ENCODE results near the gene LAMC1. TPM values are rescaled to one million over a fixed set of nuclear protein-coding genes. Genes with fewer than 3 reads are reported as not detected.

Gene LAMC1
- polyA plus RNA-seq, 1 donor from 2014 or later = 4.2 TPM

GRCh38 chr1:183000167-183000962, 22.9 kb upstream of the LAMC1 start:
- Histone ChIP-seq H3F3A (ENCODE audit: insufficient read depth, low read length, poor library complexity, severe bottlenecking) (no peaks in the 10 kb centered on the region), H3K36me3 (ENCODE audit: insufficient read depth, low read length) (no peaks in the 10 kb centered on the region), H3K4me2 (ENCODE audit: low read length) (no peak overlapping the region), H3K79me2 (replicated peaks; ENCODE audit: insufficient read depth, low read length) (no peaks in the 10 kb centered on the region), H4K20me1 (ENCODE audit: insufficient read depth) (no peaks in the 10 kb centered on the region), H3K9ac (ENCODE audit: low read length) (no peak overlapping the region), H3K9me2 (ENCODE audit: insufficient read depth, low read length) (no peaks in the 10 kb centered on the region), H2AFZ (ENCODE audit: low read depth, low read length) (no peak overlapping the region), H3K4me3 (ENCODE audit: low read length) (no peak overlapping the region), H3K27ac (ENCODE audit: low read length) (no peak overlapping the region), H3K27me3 (ENCODE audit: insufficient read depth, low read depth, low read length) (no peaks in the 10 kb centered on the region), H3K9me3 (ENCODE audit: low read length) (no peaks in the 10 kb centered on the region)
- TF ChIP-seq RAD21 (conservative IDR thresholded peaks at IDR 0.05) = no peak
- no peak for TF ChIP-seq EZH2 (IDR thresholded peaks at IDR 0.05; ENCODE audit: borderline replicate concordance, insufficient read depth, low read length, poor library complexity, severe bottlenecking)
- no peak for TF ChIP-seq MXI1 (conservative IDR thresholded peaks at IDR 0.05; ENCODE audit: poor library complexity, severe bottlenecking)
- no peak for TF ChIP-seq POLR2AphosphoS5 (IDR thresholded peaks at IDR 0.05)
- no peak for TF ChIP-seq REST (IDR thresholded peaks at IDR 0.05; ENCODE audit: borderline replicate concordance)
- no peak for TF ChIP-seq CTCF (IDR thresholded peaks at IDR 0.05; ENCODE audit: poor library complexity, severe bottlenecking)
- no peak for TF ChIP-seq TAF1 (IDR thresholded peaks at IDR 0.05; ENCODE audit: low read depth)
- TF ChIP-seq EP300 (conservative IDR thresholded peaks at IDR 0.05; ENCODE audit: poor library complexity, severe bottlenecking) = no peak
- TF ChIP-seq SMC3 (conservative IDR thresholded peaks at IDR 0.05; ENCODE audit: poor library complexity) = no peak

- no peaks in the 10 kb centered on the region for H3K9me2 ChIP-seq (ENCODE audit: insufficient read depth, low read length)
- H3K36me3 ChIP-seq (ENCODE audit: insufficient read depth, low read length) = no peaks in the 10 kb centered on the region
- H3K79me2 ChIP-seq (replicated peaks; ENCODE audit: insufficient read depth, low read length) = no peaks in the 10 kb centered on the region
- no peak overlapping the region for H2AFZ ChIP-seq (ENCODE audit: low read depth, low read length)
- no peaks in the 10 kb centered on the region for H3F3A ChIP-seq (ENCODE audit: insufficient read depth, low read length, poor library complexity, severe bottlenecking)
- no peak overlapping the region for H3K4me3 ChIP-seq (ENCODE audit: low read length)
- TF ChIP-seq TAF1 (IDR thresholded peaks at IDR 0.05; ENCODE audit: low read depth) = no peak
- no peak for TF ChIP-seq EP300 (conservative IDR thresholded peaks at IDR 0.05; ENCODE audit: poor library complexity, severe bottlenecking)
- no peak for TF ChIP-seq POLR2AphosphoS5 (IDR thresholded peaks at IDR 0.05)
- TF ChIP-seq MXI1 (conservative IDR thresholded peaks at IDR 0.05; ENCODE audit: poor library complexity, severe bottlenecking) = no peak
- no peak for TF ChIP-seq RAD21 (conservative IDR thresholded peaks at IDR 0.05)
- H3K4me2 ChIP-seq (ENCODE audit: low read length) = no peak overlapping the region
- H3K27me3 ChIP-seq (ENCODE audit: insufficient read depth, low read depth, low read length) = no peaks in the 10 kb centered on the region
- H3K27ac ChIP-seq (ENCODE audit: low read length) = no peak overlapping the region
- H3K9ac ChIP-seq (ENCODE audit: low read length) = no peak overlapping the region
- H4K20me1 ChIP-seq (ENCODE audit: insufficient read depth) = no peaks in the 10 kb centered on the region
- no peaks in the 10 kb centered on the region for H3K9me3 ChIP-seq (ENCODE audit: low read length)
Observed at GRCh38 chr1:183002267-183002666, 21.0 kb upstream of the LAMC1 start.

Measured in neural cell (in vitro differentiated cells).